ENCODE data around the gene HOXB8.

HOXB8 gene

DNA sequence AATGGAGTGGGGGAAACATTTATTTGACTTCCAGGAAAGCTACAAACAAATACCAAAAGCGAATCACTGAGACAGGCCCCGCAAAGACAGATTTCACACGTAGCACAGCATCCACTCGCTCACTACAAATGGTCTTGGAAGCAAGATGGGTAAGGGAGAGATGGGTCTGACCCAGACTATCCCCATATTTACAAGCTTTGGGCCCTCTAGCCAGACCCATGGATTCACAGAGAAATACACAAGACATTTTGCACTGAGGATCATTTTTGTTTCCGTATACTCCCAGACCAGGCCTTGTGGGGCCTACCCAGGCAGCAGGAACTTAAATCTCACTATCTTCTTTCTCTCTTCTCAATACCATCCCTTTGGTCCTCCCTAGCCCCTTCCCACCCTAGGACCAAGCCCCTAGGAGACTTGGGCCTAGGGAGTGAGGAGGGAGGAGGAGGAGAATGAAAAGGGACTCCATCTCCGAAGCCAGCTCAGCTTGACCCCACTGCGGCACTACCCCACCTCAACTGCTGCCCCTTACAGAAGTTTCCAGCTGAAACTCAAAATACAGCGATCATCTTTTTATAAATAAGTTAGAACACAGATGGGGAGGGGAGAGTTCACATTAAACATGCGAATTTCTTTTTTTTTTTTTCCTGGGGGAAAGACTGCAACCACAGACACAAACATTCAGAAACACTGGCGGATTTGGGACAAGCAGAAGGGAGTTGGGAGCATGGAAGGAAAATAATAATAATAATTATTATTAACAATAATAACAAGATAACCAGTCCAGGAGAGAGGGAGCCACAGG is 23.6 kb downstream of the HOXB8 start:
- no peak for DNase-seq
- intact Hi-C loops (cut with DNase I), result no loop called here

DNA sequence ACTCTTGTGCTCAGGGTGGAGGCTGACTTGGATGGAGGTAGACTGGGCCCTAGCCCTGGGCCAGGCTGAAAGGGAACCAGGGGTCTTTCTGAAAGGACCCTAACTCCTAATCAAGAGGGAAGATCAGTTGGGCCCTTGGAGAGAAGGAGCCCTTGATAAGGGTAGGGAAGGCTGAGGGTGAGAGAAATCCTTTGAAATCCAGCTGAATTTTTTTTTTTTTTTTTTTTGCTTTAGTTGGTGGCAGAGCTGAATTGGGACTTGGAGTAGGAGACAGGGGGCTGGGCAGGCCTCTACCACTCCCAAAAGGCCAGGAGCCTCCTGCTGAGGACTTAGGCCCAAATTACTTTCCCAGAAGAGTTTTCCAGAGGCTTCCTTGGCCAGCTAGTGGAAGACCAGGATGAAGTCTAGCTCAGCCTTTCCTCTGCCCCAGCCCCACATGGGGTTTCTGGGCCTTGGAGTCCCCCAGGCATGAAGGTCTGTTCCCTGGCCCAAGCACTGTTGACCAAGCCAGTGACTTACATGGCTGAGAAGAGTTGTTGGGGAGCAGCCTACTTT is 24.4 kb downstream of the HOXB8 start:
- no peak for DNase-seq

DNA sequence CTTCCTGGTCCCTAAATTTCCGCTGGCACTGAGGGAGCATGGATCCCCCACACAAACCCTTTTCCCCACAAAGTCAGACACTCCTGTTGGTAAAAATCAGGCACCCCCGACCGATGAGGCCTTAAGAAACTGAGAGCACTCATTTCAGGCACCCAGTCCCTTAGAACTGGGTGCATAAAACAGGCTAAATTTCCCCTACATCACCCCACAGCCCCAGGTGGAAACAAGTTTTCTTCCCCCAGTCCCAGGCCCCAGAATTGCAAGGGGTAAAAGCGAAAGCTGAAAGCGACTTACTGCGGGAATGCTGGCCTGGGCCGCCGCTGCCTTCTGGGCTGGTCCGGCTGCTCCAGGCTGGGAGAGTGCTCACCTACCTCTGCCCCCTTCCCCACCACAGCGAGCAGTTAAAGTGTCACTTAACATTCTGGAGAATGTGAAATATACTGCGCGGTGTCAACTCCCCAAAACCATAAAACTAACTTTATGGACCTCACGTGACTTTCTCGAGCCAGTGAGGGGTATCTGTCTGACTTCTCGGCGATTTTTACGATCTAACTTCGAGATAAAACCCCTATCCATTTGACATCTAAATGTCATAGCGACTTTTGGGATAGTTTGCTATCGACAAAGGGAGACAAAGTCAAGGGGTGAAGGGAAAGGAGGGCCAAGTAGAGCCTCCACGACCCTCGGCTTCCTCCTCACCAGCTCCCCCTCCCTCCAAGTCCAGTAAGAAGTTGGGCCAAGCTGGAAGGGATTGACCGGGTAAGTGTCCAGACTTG is 25.1 kb downstream of the HOXB8 start, which contains the start of gene HOXB3:
HOXB3 (minus strand) TSS at position 411 of the 776 bp plus-strand sequence. CDS start 37,767 bp downstream, outside the sequence.
- intact Hi-C loops (cut with DNase I), result no loop called here
- DNase-seq, result no peak

More for the DNA sequence above, 24.4 kb downstream of the HOXB8 start:
- intact Hi-C loops (cut with DNase I), result no loop called here

GRCh38 chr17:48589060-48589830 is 25.8 kb downstream of the HOXB8 start:
- no peak for DNase-seq
- intact Hi-C loops (cut with DNase I), result no loop called here

DNA sequence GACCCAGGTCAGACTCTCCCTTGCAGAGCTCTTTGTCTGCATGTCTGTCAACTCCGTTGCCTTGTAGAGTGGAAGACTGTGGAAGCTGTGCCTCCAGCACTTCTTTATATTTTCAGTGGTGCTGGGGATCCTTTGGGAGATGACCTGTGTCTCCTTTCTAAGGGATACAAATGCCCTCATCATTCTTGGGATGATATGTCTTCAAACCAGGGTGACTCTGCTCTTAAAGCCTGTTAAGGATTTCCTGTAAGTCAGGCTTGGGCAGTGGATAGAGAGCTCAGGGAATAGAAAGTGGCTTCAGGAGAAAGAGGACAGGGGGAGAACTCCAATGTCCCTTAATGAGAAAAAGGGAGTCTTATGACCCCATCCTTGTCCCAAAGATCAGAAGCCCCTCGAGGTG is 26.6 kb downstream of the HOXB8 start:
- DNase-seq, result no peak
- intact Hi-C loops (cut with DNase I), result no loop called here

DNA sequence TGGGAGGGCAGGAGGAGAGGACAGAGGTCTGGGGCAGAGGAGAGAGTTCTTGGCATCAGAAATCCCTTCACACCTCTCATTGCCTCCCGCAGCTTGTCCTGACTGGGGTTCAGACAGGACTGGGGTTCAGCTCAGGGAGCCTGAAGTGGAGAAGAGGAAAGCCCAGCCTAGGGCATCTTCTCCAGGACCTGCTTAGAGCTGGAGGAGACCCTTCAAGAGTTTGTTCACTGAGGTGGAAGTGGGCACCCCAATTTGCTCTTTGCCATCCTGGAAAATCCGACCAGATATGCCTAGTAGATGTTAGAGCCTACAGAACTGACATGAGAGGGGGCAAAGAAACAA is 27.0 kb downstream of the HOXB8 start:
- intact Hi-C loops (cut with DNase I), result no loop called here
- DNase-seq, result no peak

GRCh38 chr17:48587276-48588073 is 27.6 kb downstream of the HOXB8 start:
- no peak for DNase-seq
- intact Hi-C loops (cut with DNase I), result no loop called here

GRCh38 chr17:48586355-48587258 is 28.5 kb downstream of the HOXB8 start:
- intact Hi-C loops (cut with DNase I), result no loop called here
- no peak for DNase-seq

DNA sequence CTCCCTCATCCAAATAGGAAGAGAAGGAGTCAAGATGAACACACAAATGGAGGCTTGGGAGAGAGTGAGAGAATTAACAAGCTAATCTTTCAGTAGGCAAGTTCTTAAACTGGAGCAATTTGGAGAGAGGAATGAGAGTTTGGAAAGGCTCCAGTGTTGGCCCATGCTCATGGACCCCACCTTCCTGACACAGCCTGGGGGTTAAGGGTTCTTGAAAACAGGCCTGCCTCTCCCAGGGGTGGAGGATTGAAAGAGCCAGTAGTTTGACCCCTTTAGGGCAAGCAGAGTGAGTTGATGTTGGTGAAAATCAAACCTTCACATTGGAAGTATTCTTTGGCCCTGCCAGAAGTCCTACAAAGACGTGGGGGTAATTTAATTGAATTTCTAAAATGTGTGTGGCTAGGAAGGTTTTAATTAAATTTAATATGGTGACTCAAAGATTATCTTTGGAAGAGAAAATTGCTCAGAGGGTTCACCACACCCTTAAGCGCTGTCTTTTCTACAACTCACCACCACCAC is 30.8 kb downstream of the HOXB8 start:
- intact Hi-C loops (cut with DNase I), result no loop called here
- no peak for DNase-seq

- intact Hi-C loops (cut with DNase I), result no loop called here
- no peak for DNase-seq
Observed at GRCh38 chr17:48583708-48584222, 31.3 kb downstream of the HOXB8 start.

DNA sequence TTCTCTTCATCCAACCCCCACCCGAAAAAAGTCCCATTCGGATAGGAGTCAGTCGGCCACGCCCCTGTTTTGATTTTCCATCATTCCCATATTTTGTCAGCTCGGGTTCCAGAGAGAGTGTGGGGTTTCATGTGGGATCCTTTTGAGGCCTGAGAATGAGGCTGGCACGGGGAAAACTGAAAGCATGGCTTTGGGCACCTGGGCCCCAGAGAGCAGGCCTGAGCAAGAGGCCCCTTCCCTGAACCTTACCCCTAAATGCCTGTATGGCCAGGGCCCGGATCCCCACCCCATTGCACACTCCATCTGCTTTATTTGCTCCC is 32.4 kb downstream of the HOXB8 start:
- intact Hi-C loops (cut with DNase I), result no loop called here
- no peak for DNase-seq

DNA sequence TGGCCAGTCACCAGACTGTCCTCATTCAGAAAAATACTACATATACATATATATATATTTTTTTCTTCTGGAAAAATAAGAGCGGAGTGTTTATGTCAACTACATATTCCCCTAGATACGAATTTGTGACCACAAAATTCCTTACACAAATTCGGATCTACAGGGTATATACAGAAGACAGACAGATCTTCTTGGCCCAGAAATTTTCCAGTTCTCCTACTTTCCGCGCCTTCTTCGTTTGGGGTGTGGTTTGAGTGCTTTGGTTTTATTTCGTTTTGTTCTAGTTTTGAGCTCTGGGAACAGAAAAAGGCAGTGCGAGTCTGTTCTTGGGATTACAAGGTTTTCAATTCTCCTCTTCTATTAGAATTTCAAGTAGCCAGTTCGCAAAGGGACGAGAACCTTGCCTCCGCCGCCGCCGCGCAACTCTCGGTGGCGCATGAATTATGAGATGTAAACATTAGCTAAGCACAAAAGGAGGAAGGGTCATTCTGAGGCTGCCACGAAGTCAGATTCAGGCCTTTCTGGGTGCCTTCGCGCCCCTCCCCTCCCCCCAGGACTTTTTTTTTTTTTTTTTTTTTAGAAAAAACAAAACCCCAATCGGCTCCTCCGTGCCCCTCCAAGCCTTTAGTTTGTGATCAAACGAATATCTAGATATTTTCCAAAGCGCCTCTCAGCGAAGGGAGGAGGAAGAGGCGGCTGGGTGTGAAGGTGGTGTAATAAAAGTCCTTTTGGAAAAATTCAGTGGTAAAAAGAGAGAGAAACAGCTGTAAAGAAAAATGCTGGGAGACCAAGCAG is 35.1 kb downstream of the HOXB8 start:
- DNase-seq, result no peak

DNA sequence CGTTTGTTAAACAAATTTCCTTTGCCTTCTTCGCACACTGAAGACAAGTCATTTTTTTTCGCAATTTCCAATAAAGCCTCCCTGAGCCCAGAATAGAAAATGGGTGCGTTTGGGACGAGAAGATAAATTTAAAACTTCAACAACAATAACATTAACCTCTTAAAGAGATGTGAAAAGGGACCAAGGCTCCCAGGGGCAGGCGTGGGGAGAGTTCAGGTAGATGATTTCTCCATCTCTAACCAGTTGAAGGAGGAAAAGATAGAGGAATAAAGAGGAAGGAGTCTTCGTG is 35.7 kb downstream of the HOXB8 start:
- no peak for DNase-seq
- intact Hi-C loops (cut with DNase I), result no loop called here

More for the DNA sequence above, 35.1 kb downstream of the HOXB8 start:
- intact Hi-C loops (cut with DNase I), result no loop called here

DNA sequence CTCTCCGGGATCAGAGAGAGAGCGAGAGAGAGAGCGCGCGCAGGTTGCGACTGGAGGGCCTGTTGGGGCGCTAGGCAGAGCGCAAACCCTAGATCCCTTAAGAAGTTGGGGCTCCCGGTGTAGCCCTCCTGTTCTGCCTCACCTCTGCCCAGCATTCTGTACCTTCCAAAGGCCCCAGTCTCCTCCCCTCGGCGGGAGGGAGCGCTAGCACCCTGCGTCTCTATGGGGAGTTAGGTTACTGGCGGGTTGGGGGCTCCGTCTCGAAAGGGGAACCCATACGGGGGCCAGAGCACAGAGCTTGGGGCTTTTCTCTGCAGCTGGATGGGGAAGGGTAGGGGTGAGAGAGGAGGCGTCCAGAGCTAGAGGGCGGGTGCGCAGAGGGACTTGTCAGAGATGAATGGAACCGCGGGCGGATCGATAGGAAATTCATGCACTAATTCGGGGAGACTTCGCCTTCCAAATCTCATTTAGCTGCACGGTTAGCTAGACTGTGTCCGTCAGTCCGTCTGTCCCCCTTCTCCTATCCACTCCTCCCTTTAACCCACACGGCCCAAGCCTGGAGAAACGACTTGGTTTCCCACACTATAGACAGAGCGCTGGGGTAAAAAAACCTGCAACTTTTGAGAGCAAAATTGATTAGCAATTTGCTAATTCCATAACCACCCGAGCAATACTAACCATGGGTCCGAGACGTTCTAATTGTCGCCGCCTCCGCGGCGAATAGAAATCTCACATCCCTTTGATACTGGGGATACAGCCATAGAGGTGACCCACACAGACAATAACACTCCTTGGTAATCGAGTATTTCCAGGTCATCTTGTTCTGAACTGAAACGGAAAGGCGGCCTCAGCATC is 36.2 kb downstream of the HOXB8 start:
- intact Hi-C loops (cut with DNase I), result no loop called here
- no peak for DNase-seq

- DNase-seq, result peak in 17 of 42 donors; percentile 2 to 61 (median 27)
- intact Hi-C loops (cut with DNase I), result no loop called here
Observed at GRCh38 chr17:48577946-48578615, 37.0 kb downstream of the HOXB8 start, which contains the start of gene HOXB4. TSS of gene HOXB4 (minus strand) at chr17:48578350. CDS start at chr17:48578319, 31 bp downstream.
